ENCODE results near the gene SNED1. TPM values are rescaled to one million over a fixed set of nuclear protein-coding genes. Genes with fewer than 3 reads are reported as not detected.

Gene SNED1
- total and polyA plus RNA-seq, 2 experiments from 2014 or later = 1.5 to 2.8 TPM

GRCh38 chr2:240956171-240956934 is 42.1 kb upstream of the SNED1 start:
- Histone ChIP-seq H3K79me2 (replicated peaks; ENCODE audit: insufficient read depth) (no peaks in the 10 kb centered on the region), H3K9me2 (ENCODE audit: insufficient read depth) (no peaks in the 10 kb centered on the region), H3K36me3 (ENCODE audit: insufficient read depth) (no peaks in the 10 kb centered on the region), H3K27me3 (ENCODE audit: insufficient read depth) (no peaks in the 10 kb centered on the region), H2AFZ (no peak overlapping the region), H3K27ac (ENCODE audit: low read depth) (no peak overlapping the region), H3K4me2 (no peak overlapping the region), H3K4me1 (ENCODE audit: insufficient read depth) (no peaks in the 10 kb centered on the region), H4K20me1 (replicated peaks; ENCODE audit: insufficient read depth) (no peaks in the 10 kb centered on the region), H3F3A (replicated peaks; ENCODE audit: low read depth) (0 out of 2 replicates have a peak, but pooled peaks cover 3% of the 10 kb centered on the region), H3K4me3 (no peak overlapping the region)
- DNase-seq (ENCODE audit: low spot score) (no peak), ATAC-seq (no peak)
- H3K9me3 Mint-ChIP-seq = no peaks in the 10 kb centered on the region
- TF ChIP-seq EZH2 (IDR thresholded peaks at IDR 0.05; ENCODE audit: low read depth, unreplicated experiment) (no peak), POLR2AphosphoS5 (IDR thresholded peaks at IDR 0.05; ENCODE audit: low read depth) (no peak), STAT1 (IDR thresholded peaks at IDR 0.05; ENCODE audit: unreplicated experiment) (no peak), CTCF (conservative IDR thresholded peaks at IDR 0.05; ENCODE audit: low read depth in 2 of 2) (no peak), ZNF462 (CRISPR knock-in tag; IDR thresholded peaks at IDR 0.05) (no peak), JUNB (IDR thresholded peaks at IDR 0.05; ENCODE audit: unreplicated experiment) (no peak), ZNF114 (CRISPR knock-in tag; IDR thresholded peaks at IDR 0.05) (no peak), ETS1 (IDR thresholded peaks at IDR 0.05) (no peak), REST (IDR thresholded peaks at IDR 0.05; ENCODE audit: unreplicated experiment) (no peak), NANOG (IDR thresholded peaks at IDR 0.05; ENCODE audit: borderline replicate concordance) (no peak), EZH2phosphoT487 (IDR thresholded peaks at IDR 0.05; ENCODE audit: unreplicated experiment) (no peak), ZNF331 (CRISPR knock-in tag; IDR thresholded peaks at IDR 0.05; ENCODE audit: low read depth) (no peak), CREB1 (CRISPR knock-in tag; IDR thresholded peaks at IDR 0.05; ENCODE audit: low read depth) (no peak)
- H3K27ac Mint-ChIP-seq = no peak overlapping the region
- H3K27me3 Mint-ChIP-seq (ENCODE audit: insufficient read depth, low read depth, poor library complexity) = peaks cover 11% of the 10 kb centered on the region
- H3K4me3 Mint-ChIP-seq = no peak overlapping the region
- no peaks in the 10 kb centered on the region for H3K36me3 Mint-ChIP-seq (ENCODE audit: low read depth)
- peaks cover 14% of the 10 kb centered on the region for H3K4me1 Mint-ChIP-seq

Measured in GM23338 (cell line).